Lower leg skin (tissue), 4 donors: ENCODE results near the gene MAF. TPM values are rescaled to one million over a fixed set of nuclear protein-coding genes. Genes with fewer than 3 reads are reported as not detected.
A peak's percentile ranks its signal among the peaks of the same experiment; 100 is the strongest.

Source experiments
- DNase-seq, 2 donors: peaks; one replicate each; pipeline ENCODE4 v3.0.0-alpha.2; 2019; ENCODE audit warnings: low spot score in 2 of 2
- H3K4me3 ChIP-seq: fragments of 200-600 bp; sonication (generic); 2 replicates; pipeline ENCODE4 v1.5.1; 2017; ENCODE audit warnings: mild to moderate bottlenecking, low read depth; ENCODE audit not compliant: poor library complexity, severe bottlenecking
- CTCF ChIP-seq, 3 donors: fragments of 450-650 bp; IDR thresholded peaks; one replicate each; pipeline ENCODE4 v1.5.1; 2016; ENCODE audit warnings: antibody characterized with exemption in 3 of 3, mild to moderate bottlenecking in 3 of 3, moderate library complexity in 2 of 3
- POLR2A ChIP-seq, 2 donors: fragments of 450-650 bp; IDR thresholded peaks; one replicate each; pipeline ENCODE4 v1.6.1; 2016 to 2017; ENCODE audit warnings: antibody characterized with exemption in 2 of 2, mild to moderate bottlenecking in 1 of 2, moderate library complexity in 1 of 2
- WGBS, 2 donors: methylation state at CpG; one replicate each; pipeline ENCODE4 v1.1.5; 2018; 5-methylcytosine and 5-hydroxymethylcytosine counted together
- intact Hi-C: fragments of 100-400 bp; cut with DNase I; formaldehyde crosslinking; loops from one replicate; pipeline ENCODE4 v1.15.0; 2023; ENCODE audit warnings: low total_unique reads
- total RNA-seq, 4 donors: library from RNA; depleted of rRNA; stranded (reverse); fragments of >200 nt; gene quantifications; one replicate each; pipeline ENCODE4 v1.1.0, GENCODE V29; 2016

Gene MAF
- total RNA-seq, 4 donors from 2014 or later = 72.4 to 205 (median 105) TPM

- no peak overlapping the region for H3K4me3 ChIP-seq
- peak in 1 of 2 donors; percentile 26 for DNase-seq
- 79 to 82% methylated on average over 4 of the region's 4 CpGs for WGBS, 2 donors
- no peak for TF ChIP-seq CTCF (IDR thresholded peaks at IDR 0.05)
- no peak for TF ChIP-seq POLR2A (IDR thresholded peaks at IDR 0.05)
- intact Hi-C loops = loop anchor here (10.0 kb wide), 1 partner anchor 154 kb away; no protein-coding TSS in a partner anchor
These were observed 10.2 kb upstream of the MAF start for GRCh38 chr16:79610771-79611170.

DNA sequence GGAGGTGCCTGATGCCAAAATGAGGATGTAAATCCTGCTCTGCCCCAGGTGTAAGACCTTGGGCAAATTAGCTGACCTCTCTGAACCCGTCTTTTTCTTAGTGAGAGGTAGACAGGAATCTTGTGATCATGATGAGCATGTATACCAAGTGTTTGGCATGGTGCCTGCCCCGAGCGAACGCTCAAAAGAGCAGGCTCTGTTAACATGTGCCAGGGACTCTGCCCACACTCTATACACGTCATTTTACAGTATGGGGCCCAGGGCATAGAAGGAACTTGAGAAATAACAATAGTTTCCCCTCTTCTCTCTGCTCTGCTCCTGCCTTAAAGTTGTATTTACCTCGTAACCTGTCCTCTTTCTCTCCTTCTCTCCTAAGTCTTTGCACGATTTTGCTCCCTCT lies 9.3 kb upstream of the MAF start:
- TF ChIP-seq POLR2A (IDR thresholded peaks at IDR 0.05) = no peak
- TF ChIP-seq CTCF (IDR thresholded peaks at IDR 0.05) = no peak
- intact Hi-C loops = loop anchor here (10.0 kb wide), 1 partner anchor 155 kb away; no protein-coding TSS in a partner anchor
- peak in 1 of 2 donors; percentile 51 for DNase-seq
- WGBS, 2 donors = 40 to 53% methylated on average over 7 of the region's 7 CpGs
- H3K4me3 ChIP-seq = no peak overlapping the region

DNA sequence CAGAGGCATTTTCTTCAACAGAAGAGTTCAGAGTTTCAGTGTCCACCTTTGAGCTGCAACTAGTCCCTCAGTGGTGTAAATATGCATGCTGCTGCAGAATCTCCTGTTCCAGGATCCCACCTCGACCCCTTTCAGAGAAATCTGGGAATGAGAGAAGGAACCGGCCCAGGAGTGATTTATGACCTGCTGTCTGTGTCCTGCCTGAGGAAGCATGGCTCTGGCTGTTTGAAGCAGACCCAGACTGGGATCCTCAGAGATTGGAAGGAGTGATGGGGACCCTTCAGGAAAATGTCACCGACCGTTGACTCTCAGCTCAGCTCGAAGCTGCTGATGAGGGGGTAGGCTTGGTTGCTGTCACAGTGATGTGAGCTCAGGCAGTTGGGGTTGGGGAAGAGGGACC lies 8.4 kb upstream of the MAF start:
- WGBS, 2 donors = 81 to 87% methylated on average over 5 of the region's 5 CpGs
- no peak for DNase-seq
- no peak for TF ChIP-seq CTCF (IDR thresholded peaks at IDR 0.05)
- no peak for TF ChIP-seq POLR2A (IDR thresholded peaks at IDR 0.05)
- H3K4me3 ChIP-seq = no peak overlapping the region
- intact Hi-C loops = no loop called here

DNA sequence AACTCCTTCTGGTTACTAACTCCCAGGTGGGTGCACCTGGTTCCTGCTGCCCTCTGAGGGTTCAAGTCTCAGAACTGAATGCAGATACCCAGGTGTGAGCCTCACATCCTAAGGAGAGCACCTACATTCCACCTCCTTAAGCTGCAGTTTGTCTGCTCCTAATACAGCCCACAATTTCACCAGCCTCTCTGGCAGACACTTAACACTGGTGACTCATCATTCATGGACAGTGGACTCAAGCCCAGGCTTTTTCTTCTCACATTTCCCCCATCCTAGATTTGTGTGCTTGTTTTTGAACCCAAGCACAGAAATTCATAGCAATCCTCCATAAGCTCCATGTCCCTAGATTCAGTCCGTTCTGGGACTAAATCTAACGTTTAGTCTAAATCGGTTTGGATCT lies 7.0 kb upstream of the MAF start:
- intact Hi-C loops = no loop called here
- no peak for DNase-seq
- WGBS, 2 donors = 55 to 58% methylated on average over 3 of the region's 3 CpGs

DNA sequence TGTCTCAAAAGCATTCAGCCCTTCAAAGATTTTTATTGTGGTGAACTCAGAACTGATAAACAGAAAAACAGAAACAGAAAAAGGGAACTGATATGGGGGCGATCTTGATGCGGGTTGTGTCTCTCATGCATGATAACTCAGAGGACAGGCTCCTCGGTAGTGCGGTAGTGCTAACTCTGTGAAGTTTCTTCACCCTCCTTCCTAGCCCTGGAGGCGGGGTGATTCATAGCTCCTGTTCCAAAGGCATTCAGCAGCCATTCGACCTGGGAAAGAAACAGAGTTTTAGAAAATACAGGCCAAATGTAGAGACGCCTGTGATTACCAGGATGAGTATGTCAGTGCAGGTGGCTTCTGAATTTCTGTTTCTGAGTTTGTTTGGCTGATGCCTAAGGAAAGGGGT lies 5.5 kb upstream of the MAF start:
- intact Hi-C loops = no loop called here
- no peak overlapping the region for H3K4me3 ChIP-seq
- peak in 1 of 2 donors; percentile 66 for DNase-seq
- TF ChIP-seq POLR2A (IDR thresholded peaks at IDR 0.05) = no peak
- TF ChIP-seq CTCF (IDR thresholded peaks at IDR 0.05) = no peak
- WGBS, 2 donors = 21 to 36% methylated on average over 7 of the region's 7 CpGs

More for the DNA sequence above, 7.0 kb upstream of the MAF start:
- no peak for TF ChIP-seq POLR2A (IDR thresholded peaks at IDR 0.05)
- no peak for TF ChIP-seq CTCF (IDR thresholded peaks at IDR 0.05)
- H3K4me3 ChIP-seq = no peak overlapping the region

DNA sequence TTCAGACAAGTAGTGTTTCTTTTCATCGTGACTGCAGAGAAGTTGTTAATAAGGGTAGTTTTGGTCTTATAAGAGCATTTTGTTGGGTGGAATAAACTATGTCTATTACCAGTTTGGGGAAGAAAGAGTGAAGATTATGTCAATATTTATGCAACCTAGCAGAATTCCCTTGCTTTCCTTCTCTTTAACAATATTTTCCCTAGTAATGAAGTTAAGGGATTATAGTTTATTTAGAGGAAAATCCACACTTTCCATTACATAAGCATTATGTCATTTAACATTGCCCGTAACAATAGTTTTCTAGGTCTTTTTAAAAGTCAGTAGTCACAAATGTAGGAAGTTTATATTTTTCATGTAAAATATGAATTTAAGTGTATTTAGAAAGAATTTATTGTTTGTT lies 2.5 kb upstream of the MAF start:
- no peak overlapping the region for H3K4me3 ChIP-seq
- no peak for TF ChIP-seq CTCF (IDR thresholded peaks at IDR 0.05)
- no peak for TF ChIP-seq POLR2A (IDR thresholded peaks at IDR 0.05)

More for the DNA sequence above, 2.5 kb upstream of the MAF start:
- DNase-seq = no peak
- 36 to 51% methylated on average over 2 of the region's 2 CpGs for WGBS, 2 donors
- intact Hi-C loops = no loop called here
